NCI-H345 treated with DMSO at 0.1 percent for 48 hours (cell line): ENCODE measurements around the gene ITGA1.

Experiments used
- DNase-seq: peaks from one replicate; lab custom pipeline; 2025; ENCODE audit not compliant: unreplicated experiment; lab: John Stamatoyannopoulos, UW

Gene ITGA1

DNA sequence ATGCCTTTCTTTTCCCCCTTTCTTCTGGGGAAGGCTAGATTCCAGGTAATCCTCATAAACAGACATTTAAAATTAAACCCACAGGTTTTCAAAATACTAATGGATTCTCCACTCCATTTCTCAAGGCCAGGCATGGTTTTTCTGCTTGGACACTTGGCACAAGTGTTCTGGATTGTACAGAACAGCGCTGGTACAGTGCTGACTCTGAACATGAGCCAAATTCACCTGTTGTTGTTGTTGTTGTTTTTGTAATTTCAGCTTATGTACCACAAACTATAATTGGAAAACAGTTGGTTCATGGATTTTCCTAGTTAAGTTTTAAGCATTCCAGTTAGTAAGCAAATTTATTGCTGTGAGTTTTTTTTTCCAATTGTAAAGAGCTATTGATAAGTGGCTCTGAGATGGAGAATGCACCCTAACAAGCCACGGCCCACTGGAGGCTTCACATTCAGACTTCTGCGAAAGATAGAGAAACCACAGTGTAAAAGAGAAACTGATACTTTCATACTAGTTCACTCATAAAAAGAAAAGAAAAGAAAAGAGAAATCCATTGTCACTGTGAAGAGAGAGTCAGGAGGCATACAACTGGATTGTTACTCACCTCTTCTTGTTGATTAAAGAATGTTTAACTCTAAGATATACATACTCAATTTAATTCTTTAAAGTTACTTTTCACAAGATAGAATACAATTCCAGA lies 16.2 kb upstream of the ITGA1 start:
- DNase-seq = no peak

DNA sequence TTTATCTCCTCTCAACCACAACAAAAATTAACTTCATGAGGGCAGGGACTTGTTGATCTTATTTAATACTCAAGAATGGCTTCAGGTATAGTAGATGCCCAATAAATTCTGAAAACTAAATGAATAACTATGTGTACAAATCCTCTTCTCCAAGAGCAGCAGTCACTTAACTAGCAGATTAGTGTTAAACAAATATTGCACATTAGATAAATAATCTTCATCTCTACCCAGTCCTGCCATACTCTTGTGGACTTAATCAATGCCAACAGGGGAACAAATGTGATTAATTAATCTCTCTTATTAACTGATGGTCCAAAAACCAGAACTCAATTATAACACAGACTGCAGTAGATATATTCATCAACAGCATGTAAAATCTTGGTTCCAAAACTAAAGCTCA lies 15.0 kb upstream of the ITGA1 start:
- no peak for DNase-seq

DNA sequence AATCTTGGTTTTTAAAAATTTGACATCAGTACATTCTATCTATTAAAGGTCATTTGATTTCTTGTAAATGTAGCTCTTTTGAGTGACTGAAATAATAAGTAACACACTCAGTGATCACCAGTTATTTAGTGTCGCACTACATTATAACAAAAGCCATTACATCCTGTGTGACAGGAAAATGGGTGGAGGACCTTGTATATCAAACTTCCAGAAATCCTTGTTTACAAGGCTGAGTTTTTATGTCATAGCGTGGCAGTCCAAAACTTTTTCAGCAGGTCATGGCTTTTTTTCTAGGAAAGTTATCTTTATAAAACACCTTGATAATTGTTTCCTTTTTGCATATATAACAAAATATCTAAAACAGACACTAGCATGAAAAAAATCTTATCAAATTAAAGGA lies 14.4 kb upstream of the ITGA1 start:
- no peak for DNase-seq

DNA sequence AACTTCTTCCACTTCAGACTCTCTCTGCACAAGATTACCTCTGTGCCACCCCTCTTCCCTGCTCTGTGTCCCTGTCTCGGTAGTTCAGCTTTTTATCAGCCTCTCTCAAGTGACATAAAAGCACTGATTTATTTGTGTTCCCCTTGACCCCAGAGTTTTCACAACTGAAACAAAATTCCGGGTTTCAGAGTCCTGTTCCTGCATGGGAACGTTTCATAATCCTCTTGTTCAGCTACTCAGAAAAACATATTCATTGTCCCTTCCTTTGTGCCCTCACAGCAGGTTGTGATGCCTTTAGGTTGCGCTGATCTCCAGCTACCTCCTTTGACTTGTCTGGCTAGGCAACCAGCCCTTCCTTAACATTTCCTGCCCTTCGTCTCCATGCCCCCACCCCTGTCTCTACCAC lies 13.7 kb upstream of the ITGA1 start:
- DNase-seq = no peak

DNA sequence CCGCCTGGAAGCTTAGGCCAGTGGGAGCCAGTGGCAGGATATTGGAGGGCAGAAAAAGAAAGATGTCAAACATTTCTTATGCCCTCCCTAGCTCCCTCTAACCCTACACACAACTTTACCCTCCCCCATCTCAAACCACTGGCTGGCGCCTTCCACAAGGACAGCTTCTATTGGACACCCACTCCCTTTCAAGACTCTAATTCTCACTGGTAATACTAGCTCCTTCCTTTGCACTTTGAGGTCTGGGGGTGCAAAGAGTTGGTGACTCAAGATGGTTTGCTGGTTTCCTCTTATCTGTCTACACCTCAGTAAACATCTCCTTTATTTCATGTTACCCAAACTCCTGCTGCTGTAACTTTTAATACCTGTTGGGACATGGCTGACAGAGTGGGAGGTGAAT lies 11.6 kb upstream of the ITGA1 start:
- DNase-seq = no peak

DNA sequence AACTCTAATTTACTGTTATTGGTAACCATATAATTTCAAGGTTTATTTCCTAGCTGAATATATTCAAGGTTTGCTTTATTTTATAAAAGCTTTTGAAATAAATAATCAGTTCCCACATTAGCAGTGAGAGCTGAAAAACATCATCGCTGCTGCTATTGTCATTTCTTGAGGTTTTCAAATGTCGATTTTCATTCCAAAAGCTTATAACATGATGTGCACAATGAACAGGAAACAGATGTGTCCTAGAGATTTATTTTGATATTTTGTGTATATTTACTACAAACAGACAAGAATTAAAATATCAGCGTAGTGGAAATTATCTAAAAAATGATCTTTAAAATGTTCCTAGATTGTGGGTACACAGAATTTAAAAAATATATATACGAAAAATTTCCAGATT lies 10.5 kb upstream of the ITGA1 start:
- no peak for DNase-seq

DNA sequence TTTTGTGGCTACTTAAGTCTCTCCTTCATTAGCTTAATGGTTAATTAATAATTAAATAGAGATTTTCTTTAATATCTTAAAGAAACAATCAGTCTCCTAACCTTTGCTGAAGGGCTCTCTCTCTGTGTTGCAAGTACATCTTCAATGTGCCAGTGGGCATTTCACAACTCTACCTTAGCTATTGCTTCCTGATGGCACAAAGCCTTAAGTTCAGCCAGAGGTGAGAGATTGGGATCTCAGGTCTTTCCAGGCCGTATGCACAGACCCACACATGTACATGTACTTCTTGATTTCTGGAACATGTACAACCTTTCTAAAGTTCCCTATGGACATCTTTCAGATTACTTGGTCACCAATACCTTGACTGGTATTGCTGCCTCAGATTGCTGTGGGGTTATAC lies 8.9 kb upstream of the ITGA1 start:
- DNase-seq = no peak

DNA sequence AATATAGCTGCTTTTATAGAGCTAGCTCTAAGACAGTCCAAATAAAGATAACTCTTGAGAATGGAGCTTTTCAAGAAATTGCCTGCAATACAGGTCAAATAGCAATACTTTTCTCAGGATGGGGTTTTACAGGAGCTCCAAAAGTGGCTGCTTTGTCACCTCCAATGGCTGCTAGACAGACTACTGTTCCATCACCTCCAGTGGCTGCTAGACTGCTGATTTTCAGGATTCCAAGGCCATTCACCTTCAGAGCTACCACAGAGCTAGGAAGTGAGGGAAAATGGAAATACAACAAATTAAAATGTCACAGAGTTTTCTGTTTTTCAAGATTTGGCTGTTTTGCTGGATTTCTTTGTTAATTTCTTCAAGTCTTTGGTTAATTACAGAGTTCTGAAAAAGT lies 8.5 kb upstream of the ITGA1 start:
- no peak for DNase-seq

DNA sequence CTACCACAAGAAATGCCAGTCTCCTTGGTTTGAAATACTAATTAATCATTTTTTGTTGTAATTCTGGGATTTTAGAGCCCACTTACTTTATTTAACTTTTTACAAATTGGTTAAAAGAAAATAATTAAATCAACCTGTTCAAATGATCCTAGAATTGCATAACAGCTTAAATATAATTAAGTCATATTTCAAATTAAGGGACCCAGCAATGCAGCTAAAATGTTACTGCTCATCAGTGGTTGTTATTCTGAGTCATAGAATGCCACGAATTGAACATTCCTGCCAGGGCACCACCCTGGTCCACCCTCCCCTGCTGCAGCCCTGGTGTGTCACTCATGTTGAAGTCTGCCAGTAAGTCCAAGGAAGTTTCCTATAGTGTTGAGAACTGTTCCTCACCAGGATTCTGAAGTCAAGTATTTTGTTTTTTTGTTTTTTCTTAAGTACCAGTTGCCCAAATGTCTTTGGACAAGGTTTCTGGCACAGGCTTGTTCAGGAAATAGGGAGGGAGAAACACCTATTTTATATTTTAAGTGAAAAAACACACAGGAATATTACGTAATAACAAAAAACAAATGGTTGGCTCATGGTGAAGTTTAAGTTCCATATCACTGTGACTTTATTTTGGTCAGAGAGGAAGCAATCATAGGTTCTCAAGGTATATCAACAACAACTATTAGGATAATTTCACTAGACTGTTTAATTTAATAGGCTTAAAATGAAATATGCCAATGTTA lies 4.3 kb upstream of the ITGA1 start:
- DNase-seq = no peak

DNA sequence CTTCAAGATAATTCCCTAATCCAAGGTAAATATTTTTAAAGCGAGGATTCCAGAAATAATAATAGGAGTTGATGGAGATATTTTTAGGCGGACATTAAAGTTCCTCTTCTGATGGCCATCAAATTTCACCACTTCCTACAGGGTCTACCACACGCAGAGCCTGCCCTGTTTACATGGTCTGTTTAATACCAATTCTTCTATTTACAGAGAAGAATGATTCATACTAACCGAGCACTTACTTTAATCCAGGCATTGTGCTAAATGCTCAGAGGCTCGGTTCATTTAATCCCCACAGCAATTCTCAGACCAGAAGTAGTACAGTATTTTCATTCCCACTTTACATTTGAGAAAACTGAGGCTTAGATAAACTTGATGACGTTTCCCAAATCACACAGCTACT lies 3.0 kb upstream of the ITGA1 start:
- DNase-seq = no peak

DNA sequence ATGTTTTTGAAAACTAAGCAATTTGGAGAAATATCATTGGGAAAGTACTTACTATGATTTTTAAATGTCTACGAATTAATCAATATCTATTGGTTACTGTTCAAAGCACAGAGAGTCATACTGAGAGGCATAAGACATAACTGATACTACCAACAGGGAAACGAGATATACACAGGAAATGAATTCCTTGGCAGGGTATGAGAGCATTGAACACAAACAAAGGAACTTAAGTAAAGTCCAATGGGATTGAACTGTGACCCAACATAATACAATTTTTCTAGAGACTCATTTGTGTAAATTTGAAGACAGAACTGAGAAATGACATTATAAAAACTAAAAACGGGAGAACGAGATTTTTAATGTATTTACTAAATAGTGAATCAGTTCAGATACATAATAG lies 1.3 kb upstream of the ITGA1 start:
- DNase-seq = no peak

DNA sequence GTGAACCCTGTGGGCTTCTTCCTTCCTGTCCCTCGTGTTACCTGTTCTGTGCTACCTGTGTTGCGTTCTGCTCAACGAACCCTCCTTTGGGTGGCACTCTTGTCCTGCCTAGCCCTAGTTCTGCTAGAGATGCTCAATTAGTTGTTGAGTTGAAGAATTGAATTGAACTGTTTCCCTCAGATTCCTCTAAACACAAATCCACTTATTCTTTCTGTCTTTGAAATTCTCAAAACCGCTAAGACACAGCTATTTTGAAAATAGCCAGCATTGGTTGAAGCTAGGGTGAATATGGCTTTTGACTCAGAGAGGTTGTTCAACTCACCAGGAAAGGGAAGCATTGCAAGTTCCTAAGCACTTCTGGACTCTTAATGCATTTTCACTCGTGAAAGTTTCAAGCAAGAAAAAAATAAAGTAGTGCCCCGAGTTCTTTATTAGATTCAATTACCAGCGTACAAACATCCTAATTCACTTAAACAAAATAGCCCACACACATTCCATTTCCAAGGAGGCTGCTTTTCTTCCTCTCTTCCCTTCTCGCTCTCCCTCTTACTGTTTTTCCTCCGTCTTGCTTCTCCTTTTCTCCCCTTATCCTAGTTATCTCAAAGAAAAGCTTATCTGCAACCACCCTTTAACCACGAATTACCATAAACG lies 642 bp upstream of the ITGA1 start:
- peak; percentile 41 for DNase-seq

DNA sequence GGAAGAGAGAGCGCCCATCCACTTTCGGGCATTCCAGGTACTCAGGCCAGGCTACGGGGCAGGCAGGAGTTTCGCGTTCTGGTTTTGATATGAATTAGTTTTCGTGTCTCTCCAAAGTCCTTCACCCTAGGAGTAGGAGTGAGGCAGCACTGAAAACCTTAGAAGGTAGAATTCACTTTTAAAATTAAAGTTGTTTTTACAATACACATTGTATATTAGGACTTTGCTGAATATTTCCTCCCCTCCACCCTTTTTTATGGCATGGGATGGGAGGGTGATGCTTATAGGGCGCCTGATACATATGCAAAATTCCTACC lies 747 bp downstream of the ITGA1 start:
- no peak for DNase-seq

DNA sequence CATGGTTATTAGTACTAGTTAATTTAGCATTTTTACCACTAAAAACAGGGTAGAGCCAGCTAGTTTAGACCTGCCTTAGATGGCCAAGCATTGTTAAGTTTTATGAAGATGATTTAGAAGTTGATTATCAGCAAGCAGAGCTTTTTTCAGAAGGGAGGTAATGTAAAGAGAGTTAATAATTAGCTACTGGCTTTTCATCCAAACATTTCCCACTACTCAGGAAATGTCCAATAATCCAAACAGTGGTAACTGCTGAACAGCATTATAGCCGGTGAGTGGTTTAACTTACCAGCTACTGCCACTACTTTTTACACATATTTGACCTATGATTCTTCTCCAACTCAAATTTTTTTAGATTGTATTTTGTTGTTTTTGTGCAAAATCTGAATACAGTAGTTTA lies 1.7 kb downstream of the ITGA1 start:
- no peak for DNase-seq

DNA sequence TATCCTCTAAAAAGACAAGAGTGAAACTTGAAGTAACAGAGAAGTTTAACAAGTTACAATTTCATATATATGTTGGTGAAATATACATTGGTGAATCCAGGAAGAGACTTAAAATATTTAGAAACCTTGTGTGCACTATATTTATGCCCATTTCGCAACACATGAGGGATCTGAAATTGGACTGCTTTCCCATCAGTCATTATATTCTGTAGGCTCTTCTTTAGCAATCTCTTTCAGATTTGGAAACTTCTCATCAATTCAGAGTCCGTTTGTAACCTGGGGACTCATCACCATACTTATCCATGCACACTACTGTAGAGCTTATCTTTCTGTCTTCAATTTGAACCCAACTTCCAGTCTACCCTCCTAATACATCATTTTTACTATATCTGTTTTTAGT lies 2.1 kb downstream of the ITGA1 start:
- no peak for DNase-seq

DNA sequence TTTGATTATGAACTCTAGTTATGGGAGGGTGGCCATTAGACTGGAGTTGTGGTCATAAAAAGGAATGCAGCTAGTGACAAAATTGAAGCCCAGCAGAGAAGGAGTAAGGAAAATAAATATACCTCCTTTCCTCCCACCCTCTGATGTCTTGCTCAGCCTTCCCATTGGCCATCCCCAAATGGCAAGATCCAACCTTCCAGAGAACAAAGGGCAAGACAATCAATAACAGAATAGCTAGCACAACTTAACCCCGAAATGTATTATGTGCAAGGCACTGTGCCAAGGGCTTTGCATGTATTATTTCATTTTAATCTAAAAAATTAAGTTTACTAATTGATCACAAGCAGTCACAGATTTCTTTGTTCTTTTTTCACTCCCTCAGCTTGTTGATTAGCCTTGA lies 3.6 kb downstream of the ITGA1 start:
- DNase-seq = no peak

DNA sequence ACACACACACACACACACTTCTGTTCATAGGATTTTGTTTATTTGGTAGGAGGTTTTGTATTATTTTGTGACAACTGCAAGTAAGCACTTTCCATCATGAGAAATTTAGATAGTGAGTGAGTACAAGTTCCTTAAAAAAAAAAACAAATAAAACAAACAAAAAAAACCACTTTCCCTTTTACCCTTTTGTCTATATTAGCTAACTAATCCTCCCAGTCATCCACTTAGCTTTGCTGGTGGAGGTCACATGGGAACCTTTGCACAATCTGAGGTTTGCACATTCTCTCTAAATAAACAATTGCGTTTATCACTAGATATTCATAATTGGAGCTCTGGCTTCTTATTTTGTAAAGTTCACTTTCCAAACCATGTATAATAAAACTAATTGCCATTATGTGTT lies 6.8 kb downstream of the ITGA1 start:
- DNase-seq = no peak

DNA sequence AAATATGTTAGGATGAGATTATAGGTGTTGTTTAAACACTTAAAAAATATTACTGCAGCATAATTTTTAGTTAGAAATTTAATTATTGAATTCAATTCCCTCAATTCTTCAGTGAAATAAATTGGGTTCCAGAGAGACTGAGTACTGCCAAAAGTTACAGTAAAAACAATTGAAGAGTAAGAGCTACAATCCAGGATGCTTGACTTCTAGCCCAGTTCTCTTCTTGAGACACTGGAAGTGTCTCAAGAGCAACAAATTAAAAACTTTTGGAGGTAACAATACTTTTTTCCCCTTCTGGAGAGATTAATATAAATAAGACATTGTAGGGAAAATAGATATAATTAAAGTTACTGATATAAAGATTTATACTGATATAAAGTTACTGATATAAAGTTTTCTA lies 8.3 kb downstream of the ITGA1 start:
- DNase-seq = no peak

DNA sequence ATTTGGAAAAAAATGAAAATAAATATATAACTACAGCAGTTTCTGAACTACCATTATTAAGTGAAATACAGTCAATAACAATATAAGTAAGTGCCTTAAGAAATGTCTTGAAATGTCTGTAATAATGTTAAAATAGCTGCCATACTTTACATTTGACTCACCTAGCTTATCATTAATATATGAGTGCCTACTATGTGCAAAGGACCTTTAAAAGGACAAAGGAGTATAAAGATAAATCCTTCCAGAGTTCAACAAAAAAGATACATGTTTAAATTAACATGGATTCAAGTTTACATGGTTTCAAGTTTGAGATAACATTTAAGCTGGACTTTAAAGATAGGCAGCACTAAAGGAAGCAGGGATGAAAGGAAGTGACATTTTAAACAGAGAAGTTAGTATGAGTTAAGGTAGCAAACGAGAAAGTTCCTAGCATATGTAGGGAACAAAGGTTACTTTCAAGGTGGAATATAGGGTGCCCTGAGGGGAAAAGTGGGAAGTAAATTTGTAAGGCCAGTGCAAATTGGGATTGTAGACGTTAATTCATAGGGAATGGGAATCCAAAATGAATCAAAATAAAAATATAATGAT lies 8.9 kb downstream of the ITGA1 start:
- no peak for DNase-seq

DNA sequence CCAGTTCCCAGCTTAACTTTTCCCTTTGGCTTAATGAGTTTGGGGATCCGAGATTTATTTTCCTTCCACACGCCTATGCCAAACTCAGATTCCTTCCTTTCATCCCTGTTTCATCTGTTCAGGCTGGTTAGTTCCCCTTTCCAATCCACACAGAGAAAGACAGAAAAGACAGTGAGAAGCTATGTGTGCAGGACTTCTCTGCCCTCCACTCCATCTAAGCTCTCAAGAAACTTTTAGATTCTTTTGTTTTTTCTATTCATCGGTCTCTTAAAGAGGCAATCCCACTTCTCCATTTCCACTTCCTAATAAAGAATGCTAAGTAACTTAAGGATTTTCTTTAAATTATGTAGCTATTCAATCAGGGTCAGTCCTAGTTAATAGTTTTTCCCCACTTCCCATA lies 11.2 kb downstream of the ITGA1 start:
- no peak for DNase-seq

DNA sequence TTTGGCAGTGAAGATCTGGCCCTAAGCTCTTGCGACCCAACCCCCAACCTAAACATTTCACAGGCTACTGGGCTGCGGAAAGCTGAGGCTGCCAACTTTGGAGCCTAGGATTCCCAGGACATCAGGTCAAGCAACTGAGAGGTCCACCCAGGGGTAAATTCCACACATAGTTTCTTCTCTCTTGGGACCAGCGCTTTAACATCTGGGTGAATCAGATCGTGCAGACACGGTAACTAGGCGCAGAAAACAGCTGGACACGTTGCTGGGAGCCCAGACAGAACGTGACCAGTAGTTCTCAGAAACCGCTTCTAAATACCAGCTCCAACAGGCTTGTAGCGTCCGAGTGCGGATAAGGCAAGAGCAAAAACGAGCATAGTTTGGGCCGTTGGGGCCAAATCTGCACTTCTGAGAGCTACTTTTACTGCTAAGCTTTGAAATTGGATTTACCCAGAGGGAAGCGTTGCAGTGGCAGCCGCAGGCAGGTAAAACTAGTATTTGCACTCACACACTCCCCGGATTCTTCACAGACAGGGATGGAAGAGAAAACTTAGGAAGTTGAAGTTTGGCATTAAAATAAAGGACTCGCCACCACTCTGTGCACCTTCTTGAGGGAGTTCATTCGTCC lies 11.8 kb downstream of the ITGA1 start:
- peak; percentile 48 for DNase-seq

DNA sequence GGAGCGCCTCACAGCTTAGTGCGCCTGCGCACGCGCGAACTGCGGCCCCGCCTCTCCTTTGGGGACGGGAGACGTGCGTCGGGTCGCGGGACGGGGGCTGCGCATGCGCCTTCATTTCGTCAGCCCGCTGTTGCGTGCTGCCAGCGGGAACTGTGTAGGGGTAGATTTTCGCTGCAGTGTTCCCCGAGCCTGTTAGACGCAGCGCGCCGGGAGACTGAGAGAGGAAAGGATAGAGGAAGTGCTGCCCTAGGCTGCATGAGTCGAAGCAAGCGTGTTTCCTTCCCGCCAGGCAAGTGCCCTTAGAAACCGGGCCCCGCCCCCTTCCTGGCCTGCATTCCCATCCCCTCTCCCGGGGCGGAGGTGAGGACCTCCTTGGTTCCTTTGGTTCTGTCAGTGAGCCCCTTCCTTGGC lies 12.3 kb downstream of the ITGA1 start:
- peak; percentile 71 for DNase-seq
